GM12873 (cell line): ENCODE results near the gene COX4I1.

ENCODE experiments used
- TF ChIP-seq, protein P1 (sequence below): IDR thresholded peaks from 2 replicates; pipeline ENCODE4 v1.5.1; 2012; ENCODE audit warnings: low read depth, mild to moderate bottlenecking, moderate library complexity, low read length, control low read depth; ENCODE audit not compliant: insufficient read depth; ENCODE audit errors: missing control alignments

The COX4I1 gene

DNA sequence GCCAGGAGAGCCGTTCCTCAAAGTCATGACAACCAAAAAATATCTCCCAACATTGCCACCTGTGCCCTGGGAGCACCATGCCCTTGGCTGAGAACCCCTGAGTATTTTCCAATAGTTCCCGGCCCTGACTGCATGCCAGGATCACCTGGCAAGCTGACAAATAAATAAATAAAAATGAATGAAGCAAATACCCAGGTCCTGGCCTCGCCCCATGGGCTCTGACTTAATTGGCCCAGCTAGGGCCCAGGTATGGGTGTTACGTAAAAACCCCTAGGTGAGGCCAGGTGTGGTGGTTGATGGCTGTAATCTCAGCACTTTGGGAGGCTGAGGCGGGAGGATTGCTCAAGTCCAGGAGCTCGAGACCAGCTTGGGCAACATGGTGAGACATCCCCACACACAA lies 45.9 kb upstream of the COX4I1 start:
- TF ChIP-seq, protein P1, sequence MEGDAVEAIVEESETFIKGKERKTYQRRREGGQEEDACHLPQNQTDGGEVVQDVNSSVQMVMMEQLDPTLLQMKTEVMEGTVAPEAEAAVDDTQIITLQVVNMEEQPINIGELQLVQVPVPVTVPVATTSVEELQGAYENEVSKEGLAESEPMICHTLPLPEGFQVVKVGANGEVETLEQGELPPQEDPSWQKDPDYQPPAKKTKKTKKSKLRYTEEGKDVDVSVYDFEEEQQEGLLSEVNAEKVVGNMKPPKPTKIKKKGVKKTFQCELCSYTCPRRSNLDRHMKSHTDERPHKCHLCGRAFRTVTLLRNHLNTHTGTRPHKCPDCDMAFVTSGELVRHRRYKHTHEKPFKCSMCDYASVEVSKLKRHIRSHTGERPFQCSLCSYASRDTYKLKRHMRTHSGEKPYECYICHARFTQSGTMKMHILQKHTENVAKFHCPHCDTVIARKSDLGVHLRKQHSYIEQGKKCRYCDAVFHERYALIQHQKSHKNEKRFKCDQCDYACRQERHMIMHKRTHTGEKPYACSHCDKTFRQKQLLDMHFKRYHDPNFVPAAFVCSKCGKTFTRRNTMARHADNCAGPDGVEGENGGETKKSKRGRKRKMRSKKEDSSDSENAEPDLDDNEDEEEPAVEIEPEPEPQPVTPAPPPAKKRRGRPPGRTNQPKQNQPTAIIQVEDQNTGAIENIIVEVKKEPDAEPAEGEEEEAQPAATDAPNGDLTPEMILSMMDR, result no peak

DNA sequence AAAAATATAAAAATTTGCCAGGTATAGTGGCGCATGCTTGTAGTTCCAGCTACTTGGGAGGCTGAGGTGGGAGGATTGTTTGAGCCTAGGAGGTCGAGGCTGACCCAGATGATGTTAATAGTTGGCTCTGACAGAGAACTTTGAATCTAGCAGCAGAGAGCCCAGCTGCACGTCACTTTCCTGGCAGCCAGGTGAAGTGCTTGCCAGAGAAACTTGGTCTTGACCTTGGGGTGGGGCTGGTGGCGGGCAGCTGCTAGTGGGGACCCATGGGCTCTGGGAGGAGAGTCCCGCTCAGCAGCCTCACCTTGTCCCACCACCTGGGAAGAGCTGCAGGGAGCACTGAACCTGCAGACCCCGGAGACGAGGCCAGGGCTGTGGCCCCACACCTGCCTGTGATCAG lies 45.5 kb upstream of the COX4I1 start:
- TF ChIP-seq, protein P1, result no peak

DNA sequence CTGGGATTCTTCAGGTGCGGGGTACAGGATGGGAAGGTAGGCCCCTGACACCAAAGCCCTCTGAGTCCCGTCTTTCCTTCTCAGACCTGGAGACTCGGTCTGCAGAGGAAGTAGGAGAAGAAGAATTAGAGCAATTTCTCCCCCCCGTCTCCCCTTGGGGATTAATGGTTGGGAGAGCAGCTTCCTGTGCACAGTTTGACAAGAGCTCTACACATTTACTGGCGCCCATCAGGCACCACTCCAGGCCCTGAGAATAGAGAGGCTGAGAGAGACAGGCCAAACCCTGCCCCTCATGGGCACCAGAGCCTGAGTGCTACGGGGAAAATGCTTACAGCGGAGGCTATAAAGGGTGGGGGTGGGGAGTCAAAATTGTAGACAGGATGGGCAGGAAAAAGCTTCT lies 45.1 kb upstream of the COX4I1 start:
- TF ChIP-seq, protein P1, result no peak

DNA sequence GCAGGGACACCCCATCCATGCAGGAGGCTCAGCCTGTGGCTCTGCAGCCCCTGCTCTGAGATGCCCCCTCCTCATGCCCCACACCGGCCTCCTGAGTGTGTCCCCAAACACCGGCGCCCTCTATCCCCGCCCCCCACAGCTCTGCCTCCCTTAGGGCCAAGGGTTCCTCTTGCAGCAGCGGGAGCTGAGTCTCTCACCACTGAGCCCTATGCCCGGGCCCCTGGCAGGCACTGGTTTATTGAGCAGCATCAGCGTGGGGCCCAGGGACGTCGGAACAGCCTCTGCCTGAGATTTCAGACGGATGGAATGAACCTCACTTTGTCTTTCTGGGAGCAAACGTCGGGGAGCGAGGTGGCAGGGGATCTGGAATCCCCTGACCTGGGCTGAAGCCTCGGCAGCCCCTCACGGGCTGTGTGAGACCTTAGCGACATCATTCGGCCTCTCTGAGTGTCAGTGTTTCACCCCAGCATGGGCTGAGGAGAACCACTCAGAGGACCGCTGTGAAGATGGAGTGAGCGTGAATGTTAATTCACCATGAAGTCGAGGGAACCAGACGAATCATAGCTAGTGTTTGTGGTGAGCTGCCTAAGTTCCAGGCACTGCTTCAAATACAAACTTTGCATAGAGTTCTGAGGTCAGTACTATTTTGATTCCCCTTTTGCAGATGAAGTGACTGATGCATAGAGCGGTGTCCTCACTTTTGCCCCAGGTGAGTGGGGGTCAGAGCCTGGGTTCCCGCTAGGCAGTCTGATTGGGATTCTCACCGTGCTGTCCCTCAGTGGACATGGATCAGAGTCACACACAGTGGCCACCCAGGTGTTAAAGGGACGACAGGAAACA lies 43.3 kb upstream of the COX4I1 start:
- TF ChIP-seq, protein P1, result no peak

DNA sequence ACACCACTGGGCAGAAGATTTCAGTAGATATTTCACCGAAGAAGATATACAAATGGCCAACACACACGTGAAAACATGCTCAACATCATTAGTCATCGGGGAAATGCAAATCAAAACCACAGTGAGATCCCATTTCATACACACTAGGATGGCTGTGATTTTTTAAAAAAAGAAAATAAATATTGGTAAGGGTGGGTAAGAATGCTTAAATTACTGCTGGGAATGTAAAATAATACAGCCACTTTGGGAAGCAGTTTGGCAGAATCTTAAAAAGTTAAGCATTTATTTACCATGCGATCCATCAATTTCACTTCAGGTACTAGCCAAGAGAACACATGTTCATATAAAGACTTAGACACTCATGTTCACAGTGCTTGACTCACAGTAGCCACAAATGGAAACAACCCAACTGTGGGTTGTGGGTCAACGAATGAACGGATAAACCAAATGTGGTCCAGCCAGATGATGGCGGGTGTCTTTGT lies 42.1 kb upstream of the COX4I1 start:
- TF ChIP-seq, protein P1, result no peak

DNA sequence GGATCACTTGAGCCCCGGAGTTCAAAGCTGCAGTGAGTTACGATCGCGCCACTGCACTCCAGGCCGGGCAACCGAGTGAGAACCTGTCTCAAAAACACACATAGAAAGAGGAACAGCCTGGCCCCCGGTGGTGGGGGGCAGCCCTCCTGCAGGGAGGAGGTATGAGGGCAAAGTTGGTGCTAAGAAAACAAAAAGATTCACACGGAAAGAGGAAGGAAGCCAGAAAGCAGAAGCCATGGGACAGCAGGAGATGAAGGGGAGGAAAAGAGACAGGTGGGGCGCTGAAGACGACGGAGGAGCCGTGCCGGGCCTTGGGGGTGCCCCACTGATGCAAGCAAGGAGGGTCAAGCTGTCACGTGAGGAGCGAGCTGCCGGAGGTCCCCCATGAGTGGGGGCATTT lies 40.4 kb upstream of the COX4I1 start:
- TF ChIP-seq, protein P1, result no peak

DNA sequence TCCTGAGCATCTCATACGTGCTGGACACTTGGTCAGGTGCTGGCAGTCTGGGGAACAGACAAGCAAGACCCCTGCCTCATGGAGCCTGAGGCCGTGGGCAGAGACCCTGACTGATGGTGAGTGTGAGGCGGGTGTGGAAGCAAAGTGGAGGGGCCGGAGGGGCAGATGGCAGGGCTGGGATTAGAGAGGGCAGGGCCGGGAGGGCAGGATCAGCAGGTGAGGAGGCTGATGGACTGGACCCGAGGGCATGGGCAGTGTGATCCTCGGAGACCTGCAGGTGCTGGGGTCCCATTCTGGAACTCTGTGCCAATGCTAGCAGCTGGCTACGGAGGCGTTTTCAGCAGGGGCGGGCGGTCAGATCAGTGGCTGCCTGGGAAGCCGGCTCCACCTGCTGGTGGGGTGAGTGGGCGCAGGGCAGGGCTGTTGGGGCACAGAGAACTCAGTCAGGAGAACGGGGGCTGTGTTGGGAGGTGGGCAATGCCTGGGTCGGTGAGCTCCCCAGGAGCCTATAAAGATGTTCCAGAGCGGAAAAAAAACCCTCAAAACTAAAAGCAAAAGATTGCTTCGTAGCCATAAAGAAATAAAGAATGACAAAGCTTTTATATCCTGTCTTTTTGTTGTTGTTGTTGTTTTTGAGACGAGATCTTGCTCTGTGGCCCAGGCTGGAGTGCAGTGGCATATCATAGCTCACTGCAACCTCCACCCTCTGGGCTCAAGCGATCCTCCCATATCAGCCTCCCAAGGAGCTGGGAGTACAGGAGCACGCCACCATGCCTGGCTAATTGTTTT lies 39.7 kb upstream of the COX4I1 start:
- TF ChIP-seq, protein P1, result peak; percentile 74
